ENCODE results near the gene LAIR2.

- TF ChIP-seq, protein P1, sequence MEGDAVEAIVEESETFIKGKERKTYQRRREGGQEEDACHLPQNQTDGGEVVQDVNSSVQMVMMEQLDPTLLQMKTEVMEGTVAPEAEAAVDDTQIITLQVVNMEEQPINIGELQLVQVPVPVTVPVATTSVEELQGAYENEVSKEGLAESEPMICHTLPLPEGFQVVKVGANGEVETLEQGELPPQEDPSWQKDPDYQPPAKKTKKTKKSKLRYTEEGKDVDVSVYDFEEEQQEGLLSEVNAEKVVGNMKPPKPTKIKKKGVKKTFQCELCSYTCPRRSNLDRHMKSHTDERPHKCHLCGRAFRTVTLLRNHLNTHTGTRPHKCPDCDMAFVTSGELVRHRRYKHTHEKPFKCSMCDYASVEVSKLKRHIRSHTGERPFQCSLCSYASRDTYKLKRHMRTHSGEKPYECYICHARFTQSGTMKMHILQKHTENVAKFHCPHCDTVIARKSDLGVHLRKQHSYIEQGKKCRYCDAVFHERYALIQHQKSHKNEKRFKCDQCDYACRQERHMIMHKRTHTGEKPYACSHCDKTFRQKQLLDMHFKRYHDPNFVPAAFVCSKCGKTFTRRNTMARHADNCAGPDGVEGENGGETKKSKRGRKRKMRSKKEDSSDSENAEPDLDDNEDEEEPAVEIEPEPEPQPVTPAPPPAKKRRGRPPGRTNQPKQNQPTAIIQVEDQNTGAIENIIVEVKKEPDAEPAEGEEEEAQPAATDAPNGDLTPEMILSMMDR (IDR thresholded peaks at IDR 0.05): no peak
- no peak for TF ChIP-seq POLR2A (IDR thresholded peaks at IDR 0.05)
Measured at GRCh38 chr19:54521860-54522513, 19.4 kb downstream of the LAIR2 start.

Data from uterus (tissue), 2 donors.